IMR-90 (cell line): ENCODE data around the gene PANK3. TPM values are rescaled to one million over a fixed set of nuclear protein-coding genes. Genes with fewer than 3 reads are reported as not detected.

Experiments
- ATAC-seq: fragments of 200-7000 bp; cut with Tn5 transposase; 2 replicates; pipeline ENCODE4 v1.9.1; 2020; ENCODE audit warnings: low read depth, mild to moderate bottlenecking, moderate library complexity
- BruUV-seq: library from RNA; stranded (reverse); fragments of 400-500 nt; replicated peaks from 2 replicates; lab custom pipeline; 2021; lab: Mats Ljungman, UMichigan
- CTCF ChIA-PET: fragments of 300-600 bp; formaldehyde crosslinking; extraction: SDS; loops from one replicate; lab custom pipeline; 2021; ENCODE audit warnings: antibody characterized with exemption; lab: Yijun Ruan, JAX
- POLR2A ChIA-PET: fragments of 300-600 bp; sonication (Branson Sonifier 250); formaldehyde crosslinking; loops from one replicate; lab custom pipeline; 2022; ENCODE audit warnings: antibody characterized with exemption; ENCODE audit not compliant: unreplicated experiment; lab: Charles Lee
- DNase-seq: peaks from one replicate; pipeline ENCODE4 v3.0.0; 2013
- H2AFZ ChIP-seq: replicated peaks from 2 replicates; pipeline ENCODE3; 2013; ENCODE audit warnings: low read length, mild to moderate bottlenecking; ENCODE audit not compliant: poor library complexity
- H2AK5ac ChIP-seq: 2 replicates; pipeline ENCODE4 v1.6.1; 2013; ENCODE audit warnings: low read depth, low read length, inconsistent platforms
- H2AK9ac ChIP-seq: replicated peaks from 2 replicates; pipeline ENCODE3; 2013; ENCODE audit warnings: mild to moderate bottlenecking, low read depth, low read length, moderate library complexity; ENCODE audit not compliant: poor library complexity
- H2BK120ac ChIP-seq: 2 replicates; pipeline ENCODE4 v1.6.1; 2013; ENCODE audit warnings: low read depth, low read length, inconsistent platforms
- H2BK15ac ChIP-seq: 3 replicates; pipeline ENCODE4 v1.6.1; 2013; ENCODE audit warnings: low read depth, low read length, inconsistent platforms
- H2BK20ac ChIP-seq: 2 replicates; pipeline ENCODE4 v1.6.1; 2013; ENCODE audit warnings: low read depth, mild to moderate bottlenecking, inconsistent platforms, low read length, moderate library complexity
- H2BK5ac ChIP-seq: 2 replicates; pipeline ENCODE4 v1.6.1; 2013; ENCODE audit warnings: mild to moderate bottlenecking, low read depth, low read length, inconsistent platforms; ENCODE audit not compliant: poor library complexity, severe bottlenecking
- H3K14ac ChIP-seq: replicated peaks from 2 replicates; pipeline ENCODE4 v1.6.1; 2013; ENCODE audit warnings: low read depth, low read length, inconsistent platforms
- H3K18ac ChIP-seq: 2 replicates; pipeline ENCODE4 v1.6.1; 2013; ENCODE audit warnings: low read depth, low read length, control low read depth
- H3K23ac ChIP-seq: 2 replicates; pipeline ENCODE4 v1.6.1; 2013; ENCODE audit warnings: low read depth, low read length, inconsistent platforms
- H3K27ac ChIP-seq: 2 replicates; pipeline ENCODE4 v1.5.1; 2013; ENCODE audit warnings: mild to moderate bottlenecking, control low read depth, low read length; ENCODE audit not compliant: insufficient read depth
- H3K27me3 ChIP-seq: 2 replicates; pipeline ENCODE4 v1.6.1; 2013; ENCODE audit warnings: low read length; ENCODE audit not compliant: control insufficient read depth, insufficient read depth
- H3K36me3 ChIP-seq: 2 replicates; pipeline ENCODE4 v1.6.1; 2013; ENCODE audit warnings: low read length, mixed read lengths; ENCODE audit not compliant: control insufficient read depth, insufficient read depth
- H3K4ac ChIP-seq: 2 replicates; pipeline ENCODE4 v1.6.1; 2013; ENCODE audit warnings: low read depth, low read length, inconsistent platforms
- H3K4me1 ChIP-seq: 2 replicates; pipeline ENCODE4 v1.6.1; 2013; ENCODE audit warnings: low read length, mixed read lengths; ENCODE audit not compliant: control insufficient read depth, insufficient read depth
- H3K4me2 ChIP-seq: 2 replicates; pipeline ENCODE4 v1.6.1; 2013; ENCODE audit warnings: low read depth, mild to moderate bottlenecking, control low read depth, low read length, moderate library complexity
- H3K4me3 ChIP-seq: 2 replicates; pipeline ENCODE4 v1.5.1; 2013; ENCODE audit warnings: low read depth, mild to moderate bottlenecking, control low read depth, low read length, moderate library complexity; ENCODE audit not compliant: insufficient read depth
- H3K56ac ChIP-seq: 2 replicates; pipeline ENCODE4 v1.6.1; 2013; ENCODE audit warnings: low read length, inconsistent platforms; ENCODE audit not compliant: insufficient read depth; ENCODE audit errors: extremely low read depth
- H3K79me1 ChIP-seq, 2 experiments: 2 replicates each; pipeline ENCODE4 v1.6.1; 2013; ENCODE audit warnings: low read length in 2 of 2, inconsistent platforms in 1 of 2, low read depth in 1 of 2
- H3K9ac ChIP-seq: 2 replicates; pipeline ENCODE4 v1.6.1; 2013; ENCODE audit warnings: low read depth, low read length, control low read depth
- H3K9me1 ChIP-seq: 2 replicates; pipeline ENCODE4 v1.6.1; 2013; ENCODE audit warnings: low read length, inconsistent platforms; ENCODE audit not compliant: insufficient read depth
- H3K9me3 ChIP-seq: 2 replicates; pipeline ENCODE4 v1.6.1; 2013; ENCODE audit warnings: low read length; ENCODE audit not compliant: control insufficient read depth, insufficient read depth
- H4K20me1 ChIP-seq: 2 replicates; pipeline ENCODE4 v1.6.1; 2013; ENCODE audit warnings: low read length, inconsistent platforms; ENCODE audit not compliant: insufficient read depth
- H4K5ac ChIP-seq: 2 replicates; pipeline ENCODE4 v1.6.1; 2013; ENCODE audit warnings: mild to moderate bottlenecking, low read depth, low read length, control low read depth
- H4K8ac ChIP-seq, 2 experiments: 2 replicates each; pipeline ENCODE4 v1.6.1; 2013; ENCODE audit warnings: low read depth in 2 of 2, low read length in 2 of 2, control low read depth in 1 of 2, inconsistent platforms in 1 of 2
- H4K91ac ChIP-seq: 2 replicates; pipeline ENCODE4 v1.6.1; 2013; ENCODE audit warnings: low read depth, low read length, inconsistent platforms; ENCODE audit not compliant: insufficient read depth
- BHLHE40 ChIP-seq: fragments of 150-350 bp; IDR thresholded peaks from 2 replicates; pipeline ENCODE4 v1.6.1; 2016; ENCODE audit warnings: mild to moderate bottlenecking, low read depth, low read length
- CEBPB ChIP-seq: IDR thresholded peaks from 2 replicates; pipeline ENCODE4 v1.6.1; 2012; ENCODE audit warnings: low read depth, low read length, improper control_type of control experiment
- CHD1 ChIP-seq: IDR thresholded peaks from 2 replicates; pipeline ENCODE4 v1.6.1; 2012; ENCODE audit warnings: low read depth, low read length, improper control_type of control experiment
- CTCF ChIP-seq: conservative IDR thresholded peaks from 2 replicates; pipeline ENCODE4 v1.5.1; 2012; ENCODE audit warnings: mild to moderate bottlenecking, low read depth, low read length, improper control_type of control experiment
- ELK1 ChIP-seq: fragments of 150-350 bp; IDR thresholded peaks from 2 replicates; pipeline ENCODE4 v1.6.1; 2016; ENCODE audit warnings: low read depth, mild to moderate bottlenecking, low read length, moderate library complexity, borderline replicate concordance
- FOS ChIP-seq: fragments of 150-350 bp; IDR thresholded peaks from 2 replicates; pipeline ENCODE4 v1.6.1; 2016; ENCODE audit warnings: low read depth, low read length
- MAFK ChIP-seq: IDR thresholded peaks from 2 replicates; pipeline ENCODE4 v1.6.1; 2012; ENCODE audit warnings: low read depth, low read length, improper control_type of control experiment
- MAZ ChIP-seq: IDR thresholded peaks from 2 replicates; pipeline ENCODE4 v1.6.1; 2012; ENCODE audit warnings: low read depth, mild to moderate bottlenecking, low read length, improper control_type of control experiment, moderate library complexity, borderline replicate concordance
- MXI1 ChIP-seq: IDR thresholded peaks from 2 replicates; pipeline ENCODE4 v1.6.1; 2012; ENCODE audit warnings: low read depth, mild to moderate bottlenecking, low read length, moderate library complexity, borderline replicate concordance
- NFE2L2 ChIP-seq: fragments of 150-350 bp; IDR thresholded peaks from 2 replicates; pipeline ENCODE4 v1.6.1; 2016; ENCODE audit warnings: low read depth, mild to moderate bottlenecking, low read length
- POLR2A ChIP-seq: IDR thresholded peaks from 2 replicates; pipeline ENCODE4 v1.6.1; 2012; ENCODE audit warnings: mild to moderate bottlenecking, low read depth, low read length
- RAD21 ChIP-seq: IDR thresholded peaks from 2 replicates; pipeline ENCODE4 v1.6.1; 2012; ENCODE audit warnings: low read length, improper control_type of control experiment
- RCOR1 ChIP-seq: IDR thresholded peaks from 2 replicates; pipeline ENCODE4 v1.6.1; 2012; ENCODE audit warnings: mild to moderate bottlenecking, low read length, improper control_type of control experiment; ENCODE audit not compliant: insufficient replicate concordance
- RFX5 ChIP-seq: IDR thresholded peaks from 2 replicates; pipeline ENCODE4 v1.8.0; 2012; ENCODE audit warnings: low read depth, mild to moderate bottlenecking, low read length, moderate library complexity
- SMC3 ChIP-seq: fragments of 150-350 bp; IDR thresholded peaks from 2 replicates; pipeline ENCODE4 v1.6.1; 2016; ENCODE audit warnings: low read depth, mild to moderate bottlenecking, antibody characterized with exemption, low read length, moderate library complexity
- USF2 ChIP-seq: fragments of 150-350 bp; IDR thresholded peaks from 2 replicates; pipeline ENCODE4 v1.6.1; 2017; ENCODE audit warnings: mild to moderate bottlenecking, antibody characterized with exemption, low read length, low read depth
- WGBS, 2 experiments: methylation state at CpG; one replicate each; pipeline versions ENCODE4 v1.1.5 to v1.1.7; 2013; ENCODE audit warnings: missing lambda C conversion rate in 2 of 2; ENCODE audit not compliant: insufficient read length in 1 of 2; ENCODE audit errors: extremely low coverage in 2 of 2; 5-methylcytosine and 5-hydroxymethylcytosine counted together
- dilution Hi-C: fragments of 300-500 bp; cut with HindIII; formaldehyde crosslinking; loops from one replicate; pipeline ENCODE4 v1.14.3; 2018; ENCODE audit warnings: low sequenced_read_pairs; ENCODE audit not compliant: unreplicated experiment
- in situ Hi-C: fragments of 300-500 bp; cut with MboI; formaldehyde crosslinking; loops from 3 replicates; pipeline ENCODE4 v1.14.3; 2019; ENCODE audit warnings: low sequenced_read_pairs, inconsistent platforms, mixed read lengths
- intact Hi-C: fragments of 100-400 bp; cut with micrococcal nuclease; formaldehyde crosslinking; loops from 2 replicates; pipeline ENCODE4 v1.10.0; 2022
- polyA plus RNA-seq, 3 experiments: library from polyadenylated mRNA; depleted of rRNA; stranded (reverse); fragments of >200 nt; gene quantifications; 2 replicates each; pipeline ENCODE4 v1.2.3, GENCODE V29; 2012; ENCODE audit warnings: low replicate concordance in 1 of 3
- total RNA-seq: library from RNA; depleted of rRNA; stranded (reverse); fragments of >200 nt; gene quantifications from 2 replicates; pipeline ENCODE4 v1.2.3, GENCODE V29; 2012

PANK3 gene
- total and polyA plus RNA-seq, 2 of the 4 experiments (the other 2 are of a cell fraction), result 6.9 to 21.0 TPM

- H3K4ac ChIP-seq, result no peak overlapping the region
- no peak overlapping the region for H2AK9ac ChIP-seq
- TF ChIP-seq CTCF (no peak), USF2 (no peak), SMC3 (no peak), RAD21 (no peak), MAFK (no peak), FOS (no peak), RFX5 (no peak), POLR2A (no peak), MXI1 (no peak), CEBPB (no peak), BHLHE40 (no peak), ELK1 (no peak), CHD1 (no peak), NFE2L2 (no peak), RCOR1 (no peak), MAZ (no peak)
- no peak overlapping the region for H2AFZ ChIP-seq
- no peak overlapping the region for H2BK20ac ChIP-seq
- peaks cover 3% of the 10 kb centered on the region; the same call in 1 of the 2 replicates for H3K9me1 ChIP-seq
- DNase-seq (no peak), ATAC-seq (no peak)
- no peaks in the 10 kb centered on the region for H3K27me3 ChIP-seq
- no peaks in the 10 kb centered on the region for H3K4me1 ChIP-seq
- no peak overlapping the region for H3K14ac ChIP-seq
- no peaks in the 10 kb centered on the region for H3K36me3 ChIP-seq
- no peak overlapping the region for H3K23ac ChIP-seq
- intact Hi-C loops, result no loop called here
- BruUV-seq, result no TSS peak
- no peaks in the 10 kb centered on the region for H3K79me1 ChIP-seq
- no peak overlapping the region for H4K8ac ChIP-seq
- no peak overlapping the region for H3K4me3 ChIP-seq
- in situ Hi-C loops, result no loop called here
- H3K18ac ChIP-seq, result no peak overlapping the region
- no peak overlapping the region for H2BK120ac ChIP-seq
- H4K5ac ChIP-seq, result no peak overlapping the region
- no peak overlapping the region for H2BK15ac ChIP-seq
- no peak overlapping the region for H4K91ac ChIP-seq
- no CpG with 5 or more reads among the region's 3 CpGs for WGBS, 2 experiments
- ChIA-PET CTCF (no interaction called here), POLR2A (no interaction called here)
- H3K27ac ChIP-seq, result no peak overlapping the region
- no peaks in the 10 kb centered on the region for H3K9me3 ChIP-seq
- no peaks in the 10 kb centered on the region for H4K20me1 ChIP-seq
- H2BK5ac ChIP-seq, result no peak overlapping the region
- no peak overlapping the region for H2AK5ac ChIP-seq
- no peak overlapping the region for H3K9ac ChIP-seq
- no peak overlapping the region for H3K4me2 ChIP-seq
- dilution Hi-C loops, result no loop called here
- no peak overlapping the region for H3K56ac ChIP-seq
Measured at GRCh38 chr5:168609806-168610482, 30.8 kb upstream of the PANK3 start.
